CD4-positive, alpha-beta T cell (primary cell): ENCODE measurements around the gene SLC35D3. TPM values are rescaled to one million over a fixed set of nuclear protein-coding genes. Genes with fewer than 3 reads are reported as not detected.
"Not testable (repeated sequence)": the region's sequence is repeated elsewhere in the genome, so short reads cannot be mapped to it uniquely, and the experiment has no call there.

Experiments used
- ATAC-seq: fragments of 200-7000 bp; cut with Tn5 transposase; one replicate; pipeline ENCODE4 v1.10.0; 2022; ENCODE audit warnings: mild to moderate bottlenecking; ENCODE audit not compliant: poor library complexity
- CTCF ChIA-PET: fragments of 350-600 bp; sonication (Branson Sonifier 250); formaldehyde crosslinking; loops from one replicate; lab custom pipeline; 2021; ENCODE audit warnings: antibody characterized with exemption, inconsistent platforms; lab: Charles Lee
- POLR2A ChIA-PET: fragments of 350-600 bp; sonication (Branson Sonifier 250); formaldehyde crosslinking; loops from one replicate; lab custom pipeline; 2021; ENCODE audit warnings: antibody characterized with exemption, inconsistent platforms; lab: Charles Lee
- DNase-seq, 14 experiments: peaks; one replicate each; pipeline ENCODE4 v3.0.0-alpha.2; 2013 to 2020; ENCODE audit warnings: mixed read lengths in 2 of 14
- H3K27ac ChIP-seq, 2 donors: one replicate each; pipeline versions ENCODE4 v1.5.1 to v1.7.0; 2013; ENCODE audit warnings: low read length in 2 of 2, low read depth in 1 of 2, mild to moderate bottlenecking in 1 of 2
- H3K27me3 ChIP-seq, 2 experiments: 1 replicate in 1 of 2; 2 replicates in 1 of 2; pipeline versions ENCODE4 v1.6.1 to v1.7.0; 2013; ENCODE audit warnings: low read length in 2 of 2, control low read depth in 1 of 2, mild to moderate bottlenecking in 1 of 2, moderate library complexity in 1 of 2; ENCODE audit not compliant: insufficient read depth in 2 of 2, control insufficient read depth in 1 of 2
- H3K36me3 ChIP-seq: one replicate; pipeline ENCODE4 v1.6.1; 2013; ENCODE audit warnings: low read length, control low read depth; ENCODE audit not compliant: insufficient read depth
- H3K4me1 ChIP-seq: one replicate; pipeline ENCODE4 v1.6.1; 2013; ENCODE audit warnings: low read length, control low read depth; ENCODE audit not compliant: insufficient read depth
- H3K4me3 ChIP-seq: one replicate; pipeline ENCODE4 v1.5.1; 2013; ENCODE audit warnings: mild to moderate bottlenecking, low read length, moderate library complexity
- H3K9me3 ChIP-seq, 2 experiments: 1 replicate in 1 of 2; 2 replicates in 1 of 2; pipeline versions ENCODE4 v1.6.1 to v1.7.0; 2013; ENCODE audit warnings: low read length in 2 of 2, mild to moderate bottlenecking in 2 of 2, control low read depth in 1 of 2, moderate library complexity in 1 of 2; ENCODE audit not compliant: control insufficient read depth in 1 of 2, insufficient read depth in 1 of 2
- H3K27ac Mint-ChIP-seq: one replicate; pipeline ENCODE4 v1.8.0; 2020; ENCODE audit warnings: mixed read lengths
- H3K27me3 Mint-ChIP-seq: one replicate; pipeline ENCODE4 v1.8.0; 2021; ENCODE audit warnings: mixed read lengths
- H3K36me3 Mint-ChIP-seq: one replicate; pipeline ENCODE4 v1.8.0; 2021; ENCODE audit warnings: low read depth, mixed read lengths
- H3K4me1 Mint-ChIP-seq: one replicate; pipeline ENCODE4 v1.8.0; 2021; ENCODE audit warnings: low read depth, mixed read lengths
- H3K4me3 Mint-ChIP-seq: one replicate; pipeline ENCODE4 v1.8.0; 2020; ENCODE audit warnings: mild to moderate bottlenecking, mixed read lengths
- H3K9me3 Mint-ChIP-seq: one replicate; pipeline ENCODE4 v1.8.0; 2020; ENCODE audit warnings: mixed read lengths
- CTCF ChIP-seq: fragments of 200-600 bp; IDR thresholded peaks from one replicate; pipeline ENCODE4 v1.8.0; 2022; ENCODE audit warnings: antibody characterized with exemption, mild to moderate bottlenecking
- intact Hi-C, 2 experiments: fragments of 100-400 bp; cut with DNase I in 1 of 2; cut with micrococcal nuclease in 1 of 2; formaldehyde crosslinking; loops; one replicate each; pipeline versions ENCODE4 v1.15.1 to v1.9.0; 2023 to 2025; cut with DNase I, micrococcal nuclease
- total RNA-seq, 174 experiments: library from RNA in 2 of 174; stranded (reverse) in 2 of 174; gene quantifications; one replicate each; pipeline ENCODE4 v1.2.3 and lab custom pipeline; 2021 to 2026

Gene SLC35D3
- total RNA-seq, 2 experiments from 2014 or later: not detected

GRCh38 chr6:136945711-136946121 is 23.6 kb downstream of the SLC35D3 start:
- no peak for TF ChIP-seq CTCF
- H3K27ac Mint-ChIP-seq: no peak overlapping the region
- Histone ChIP-seq H3K4me3 (no peak overlapping the region), H3K27me3 (peaks cover 0 to 12% of the 10 kb centered on the region in 2 experiments), H3K4me1 (no peaks in the 10 kb centered on the region), H3K9me3 (peaks cover 4% of the 10 kb centered on the region in 2 experiments), H3K36me3 (no peaks in the 10 kb centered on the region), H3K27ac (no peak overlapping the region)
- no peak overlapping the region for H3K4me3 Mint-ChIP-seq
- POLR2A ChIA-PET: no interaction called here
- H3K36me3 Mint-ChIP-seq: no peaks in the 10 kb centered on the region
- ATAC-seq: no peak
- peaks cover 8% of the 10 kb centered on the region for H3K9me3 Mint-ChIP-seq
- intact Hi-C loops: no loop called here
- DNase-seq: no peak
- peaks cover 10% of the 10 kb centered on the region for H3K27me3 Mint-ChIP-seq
- CTCF ChIA-PET: no interaction called here
- no peaks in the 10 kb centered on the region for H3K4me1 Mint-ChIP-seq

GRCh38 chr6:136947037-136947436 is 24.9 kb downstream of the SLC35D3 start:
- DNase-seq (no peak), ATAC-seq (no peak)
- H3K4me1 Mint-ChIP-seq: no peaks in the 10 kb centered on the region
- H3K27me3 ChIP-seq: peaks cover 0 to 12% of the 10 kb centered on the region in 2 experiments
- H3K4me1 ChIP-seq: no peaks in the 10 kb centered on the region
- no peaks in the 10 kb centered on the region for H3K36me3 ChIP-seq
- H3K27ac Mint-ChIP-seq: no peak overlapping the region
- H3K27me3 Mint-ChIP-seq: peaks cover 10% of the 10 kb centered on the region
- H3K4me3 ChIP-seq: no peak overlapping the region
- no peak overlapping the region for H3K27ac ChIP-seq
- H3K9me3 Mint-ChIP-seq: peaks cover 8% of the 10 kb centered on the region
- no peak overlapping the region for H3K4me3 Mint-ChIP-seq
- H3K9me3 ChIP-seq: no peaks in the 10 kb centered on the region
- ChIA-PET CTCF (no interaction called here), POLR2A (no interaction called here)
- no peak for TF ChIP-seq CTCF
- no peaks in the 10 kb centered on the region for H3K36me3 Mint-ChIP-seq
- intact Hi-C loops: no loop called here

- H3K4me3 Mint-ChIP-seq, ATAC-seq, intact Hi-C loops, POLR2A ChIA-PET, H3K9me3 ChIP-seq, H3K4me3 ChIP-seq, H3K27me3 ChIP-seq, H3K27ac ChIP-seq, H3K36me3 ChIP-seq, H3K4me1 Mint-ChIP-seq, DNase-seq, CTCF ChIA-PET, H3K9me3 Mint-ChIP-seq, H3K27ac Mint-ChIP-seq, H3K4me1 ChIP-seq, H3K36me3 Mint-ChIP-seq: not testable (repeated sequence)
- H3K27me3 Mint-ChIP-seq: peaks cover 12% of the 10 kb centered on the region
Measured at GRCh38 chr6:136949957-136950356, 27.9 kb downstream of the SLC35D3 start.

GRCh38 chr6:136950436-136951126 is 28.5 kb downstream of the SLC35D3 start:
- H3K36me3 ChIP-seq: no peaks in the 10 kb centered on the region

More at GRCh38 chr6:136950436-136951126, 28.5 kb downstream of the SLC35D3 start:
- Mint-ChIP-seq H3K4me1 (no peaks in the 10 kb centered on the region), H3K27ac (no peak overlapping the region), H3K4me3 (no peak overlapping the region), H3K36me3 (no peaks in the 10 kb centered on the region), H3K9me3 (peaks cover 7% of the 10 kb centered on the region), H3K27me3 (peaks cover 15% of the 10 kb centered on the region)
- Histone ChIP-seq H3K9me3 (no peaks in the 10 kb centered on the region), H3K4me1 (no peaks in the 10 kb centered on the region), H3K4me3 (no peak overlapping the region), H3K27ac (no peak overlapping the region), H3K27me3 (peaks cover 0 to 1% of the 10 kb centered on the region in 2 experiments)
- DNase-seq (no peak), ATAC-seq (no peak)
- ChIA-PET POLR2A (no interaction called here), CTCF (no interaction called here)
- TF ChIP-seq CTCF: no peak
- intact Hi-C loops: no loop called here
